ENCODE data around the gene TBC1D22A.
A peak's percentile ranks its signal among the peaks of the same experiment; 100 is the strongest.
"Not testable (repeated sequence)": the region's sequence is repeated elsewhere in the genome, so short reads cannot be mapped to it uniquely, and the experiment has no call there.

TBC1D22A gene

DNA sequence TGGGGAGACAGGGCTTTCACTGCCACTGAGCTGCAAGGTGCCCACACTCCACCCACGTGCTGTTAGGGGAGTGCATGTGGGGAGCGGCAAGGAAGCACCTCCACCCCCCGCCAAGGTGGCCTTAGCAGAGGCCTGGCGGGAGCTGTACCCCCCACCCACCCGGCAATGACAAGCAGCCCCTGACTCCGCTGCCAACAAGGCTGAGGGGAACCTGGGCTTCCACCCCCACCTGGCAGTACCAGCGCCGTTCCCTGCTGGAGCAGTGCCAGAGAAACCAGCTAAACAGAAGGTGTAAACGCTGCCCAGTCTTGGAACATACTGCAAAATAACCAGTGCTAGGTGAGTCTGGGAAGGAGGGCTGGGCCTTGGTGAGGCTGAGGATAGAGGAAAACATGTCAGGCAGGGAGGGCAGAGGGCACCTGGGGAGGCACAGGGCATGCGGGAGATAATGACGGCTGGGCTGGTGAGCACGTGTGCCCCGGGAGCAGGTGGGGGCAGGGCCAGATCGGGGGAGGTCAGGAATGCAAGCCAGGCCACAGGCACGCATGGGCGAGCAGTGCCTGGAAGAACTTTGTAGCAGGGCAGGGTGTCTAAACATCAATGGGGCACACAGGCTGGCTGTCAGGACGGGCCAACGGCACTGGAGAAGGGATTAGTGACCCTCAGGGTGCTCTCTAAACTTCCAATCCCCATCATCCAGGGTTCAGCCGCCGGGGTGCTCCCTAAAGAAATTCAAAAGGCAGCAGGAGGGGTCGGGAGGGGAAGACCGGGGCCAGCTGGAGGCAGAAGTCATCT is 31.0 kb upstream of the TBC1D22A start:
- TF ChIP-seq, protein P1, sequence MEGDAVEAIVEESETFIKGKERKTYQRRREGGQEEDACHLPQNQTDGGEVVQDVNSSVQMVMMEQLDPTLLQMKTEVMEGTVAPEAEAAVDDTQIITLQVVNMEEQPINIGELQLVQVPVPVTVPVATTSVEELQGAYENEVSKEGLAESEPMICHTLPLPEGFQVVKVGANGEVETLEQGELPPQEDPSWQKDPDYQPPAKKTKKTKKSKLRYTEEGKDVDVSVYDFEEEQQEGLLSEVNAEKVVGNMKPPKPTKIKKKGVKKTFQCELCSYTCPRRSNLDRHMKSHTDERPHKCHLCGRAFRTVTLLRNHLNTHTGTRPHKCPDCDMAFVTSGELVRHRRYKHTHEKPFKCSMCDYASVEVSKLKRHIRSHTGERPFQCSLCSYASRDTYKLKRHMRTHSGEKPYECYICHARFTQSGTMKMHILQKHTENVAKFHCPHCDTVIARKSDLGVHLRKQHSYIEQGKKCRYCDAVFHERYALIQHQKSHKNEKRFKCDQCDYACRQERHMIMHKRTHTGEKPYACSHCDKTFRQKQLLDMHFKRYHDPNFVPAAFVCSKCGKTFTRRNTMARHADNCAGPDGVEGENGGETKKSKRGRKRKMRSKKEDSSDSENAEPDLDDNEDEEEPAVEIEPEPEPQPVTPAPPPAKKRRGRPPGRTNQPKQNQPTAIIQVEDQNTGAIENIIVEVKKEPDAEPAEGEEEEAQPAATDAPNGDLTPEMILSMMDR (IDR thresholded peaks at IDR 0.05; ENCODE audit: insufficient read depth, low read length, missing control alignments), result no peak
- no peak overlapping the region for H3K4me3 ChIP-seq (ENCODE audit: low read depth, low read length)
- POLR2A ChIA-PET, result no interaction called here
- DNase-seq (ENCODE audit: low read depth, low spot score), result no peak
- CTCF ChIA-PET, result no interaction called here

DNA sequence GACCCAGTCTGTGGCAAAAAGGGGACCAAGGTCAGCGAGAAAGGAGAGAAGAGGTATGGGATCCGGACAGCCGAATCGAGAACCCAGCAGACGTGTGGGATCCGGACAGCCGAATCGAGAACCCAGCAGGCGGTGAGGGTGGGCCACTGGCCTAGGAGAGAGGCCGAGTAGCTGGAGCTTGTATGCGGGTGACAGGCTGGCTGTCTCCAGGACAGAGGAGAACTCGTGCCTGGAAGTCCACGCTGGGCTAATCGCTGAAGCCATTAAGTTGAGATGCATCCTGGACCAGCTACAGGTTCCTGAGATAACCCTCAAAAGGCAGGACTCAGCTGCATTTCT is 30.4 kb upstream of the TBC1D22A start:
- H3K4me3 ChIP-seq (ENCODE audit: low read depth, low read length), result no peak overlapping the region
- TF ChIP-seq, protein P1 (IDR thresholded peaks at IDR 0.05; ENCODE audit: insufficient read depth, low read length, missing control alignments), result no peak
- ChIA-PET POLR2A (interaction anchor here (0.9 kb wide), 1 partner anchor 31 kb away, joined by 3 read pairs; the partner anchor contains the start of gene TBC1D22A), CTCF (no interaction called here)
- DNase-seq (ENCODE audit: low read depth, low spot score), result no peak

DNA sequence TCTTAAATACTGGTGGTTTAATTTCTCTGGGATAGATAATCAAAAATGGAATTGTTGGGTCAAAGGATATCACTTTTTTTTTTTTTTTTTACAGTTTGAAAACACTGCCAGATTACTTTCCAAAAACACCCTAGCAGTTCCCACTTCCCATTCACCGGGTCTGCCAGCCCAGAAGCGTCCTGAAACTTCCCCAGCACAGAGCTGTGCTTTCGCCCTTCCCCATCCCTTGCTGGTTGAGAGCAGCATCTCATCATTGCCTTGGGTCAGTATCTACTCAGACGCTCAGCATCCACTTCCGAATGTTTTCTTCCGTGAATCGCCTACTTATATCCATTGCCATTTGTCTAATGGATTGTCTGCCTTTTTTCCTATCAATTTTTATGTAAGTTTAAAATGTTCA is 29.9 kb upstream of the TBC1D22A start:
- ChIA-PET CTCF (no interaction called here), POLR2A (interaction anchor here (0.9 kb wide), 1 partner anchor 30 kb away, joined by 3 read pairs; the partner anchor contains the start of gene TBC1D22A)
- no peak for DNase-seq (ENCODE audit: low read depth, low spot score)
- H3K4me3 ChIP-seq (ENCODE audit: low read depth, low read length), result no peak overlapping the region
- TF ChIP-seq, protein P1 (IDR thresholded peaks at IDR 0.05; ENCODE audit: insufficient read depth, low read length, missing control alignments), result no peak

DNA sequence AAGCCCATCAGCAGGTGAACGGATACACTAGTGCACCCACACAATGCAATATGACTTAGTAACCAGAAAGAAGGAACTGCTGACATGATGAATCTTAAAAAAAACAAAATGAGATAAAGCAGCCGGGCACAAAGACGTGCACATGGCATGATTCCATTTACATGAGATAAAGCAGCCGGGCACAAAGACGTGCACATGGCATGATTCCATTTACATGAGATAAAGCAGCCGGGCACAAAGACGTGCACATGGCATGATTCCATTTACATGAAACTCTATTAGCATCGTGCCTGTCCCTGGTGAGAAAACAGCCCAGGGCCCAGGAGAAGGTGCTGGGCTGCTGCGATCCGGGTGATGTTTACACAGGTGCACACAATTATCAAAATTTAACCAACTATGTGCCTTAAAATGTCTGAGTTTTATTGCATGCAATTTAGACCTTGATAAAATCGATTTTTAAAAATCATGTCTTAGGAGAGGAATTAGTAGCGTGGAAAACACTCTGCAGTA is 28.2 kb upstream of the TBC1D22A start:
- CTCF ChIA-PET; H3K4me3 ChIP-seq (ENCODE audit: low read depth, low read length); DNase-seq (ENCODE audit: low read depth, low spot score): not testable (repeated sequence)
- POLR2A ChIA-PET, result interaction anchor here (0.7 kb wide), 1 partner anchor 1709 kb away, joined by 3 read pairs; no protein-coding TSS in a partner anchor

- no peak for DNase-seq (ENCODE audit: low read depth, low spot score)
- ChIA-PET POLR2A (no interaction called here), CTCF (interaction anchor here (1.2 kb wide), 1 partner anchor 23 kb away, joined by 4 read pairs; no protein-coding TSS in a partner anchor)
These were observed 27.5 kb upstream of the TBC1D22A start for GRCh38 chr22:46734830-46735453.

GRCh38 chr22:46735747-46736608 is 26.5 kb upstream of the TBC1D22A start:
- POLR2A ChIA-PET, result no interaction called here
- TF ChIP-seq, protein P1 (IDR thresholded peaks at IDR 0.05; ENCODE audit: insufficient read depth, low read length, missing control alignments), result no peak
- CTCF ChIA-PET, result interaction anchor here (1.0 to 1.2 kb wide), 2 partner anchors 22 to 173 kb away, joined by 3 to 4 read pairs; no protein-coding TSS in a partner anchor
- peak overlapping the region; percentile 69 for H3K4me3 ChIP-seq (ENCODE audit: low read depth, low read length)
- DNase-seq (ENCODE audit: low read depth, low spot score), result no peak

More at GRCh38 chr22:46734830-46735453, 27.5 kb upstream of the TBC1D22A start:
- no peak overlapping the region for H3K4me3 ChIP-seq (ENCODE audit: low read depth, low read length)
- TF ChIP-seq, protein P1 (IDR thresholded peaks at IDR 0.05; ENCODE audit: insufficient read depth, low read length, missing control alignments), result no peak
